Stimulated activated CD4-positive, alpha-beta T cell treated with anti-CD3 and anti-CD28 coated beads, Interleukin-2, amount 100 ng/mL, for 4 hours (primary cell): ENCODE data around the gene TANGO6.

Source experiments
- DNase-seq: peaks from one replicate; pipeline ENCODE4 v3.0.0-alpha.2; 2020; ENCODE audit warnings: low read depth

TANGO6 gene

DNA sequence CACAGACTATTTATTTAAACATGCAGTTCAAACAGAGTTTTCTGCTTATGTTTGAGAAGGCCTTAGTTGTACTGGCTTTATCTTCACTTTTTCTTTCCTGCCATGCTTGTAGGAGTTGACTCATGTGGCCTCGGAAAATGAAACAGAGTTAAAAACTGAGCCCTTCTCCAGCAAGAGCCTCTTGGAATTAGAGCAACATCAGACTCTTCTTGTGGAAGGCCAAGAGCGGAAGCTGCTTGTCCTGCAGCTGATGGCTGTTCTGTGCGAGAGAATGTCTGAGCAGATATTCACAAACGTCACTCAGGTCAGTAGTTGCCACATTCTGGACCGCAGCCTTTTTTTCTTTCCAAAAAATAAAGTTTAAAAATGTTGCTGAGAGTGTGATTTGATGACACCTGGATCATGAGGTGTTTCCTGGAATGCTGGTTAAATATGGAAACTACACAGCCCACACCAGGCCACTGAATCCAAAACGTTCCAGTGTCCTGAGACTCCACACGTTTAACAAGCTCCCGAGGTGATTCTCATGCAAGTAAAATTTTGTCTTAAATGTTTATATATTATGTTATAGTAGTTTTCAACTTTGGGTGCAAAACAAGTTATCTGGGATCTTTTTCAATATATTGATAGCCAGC is 65.9 kb downstream of the TANGO6 start:
- DNase-seq: no peak

DNA sequence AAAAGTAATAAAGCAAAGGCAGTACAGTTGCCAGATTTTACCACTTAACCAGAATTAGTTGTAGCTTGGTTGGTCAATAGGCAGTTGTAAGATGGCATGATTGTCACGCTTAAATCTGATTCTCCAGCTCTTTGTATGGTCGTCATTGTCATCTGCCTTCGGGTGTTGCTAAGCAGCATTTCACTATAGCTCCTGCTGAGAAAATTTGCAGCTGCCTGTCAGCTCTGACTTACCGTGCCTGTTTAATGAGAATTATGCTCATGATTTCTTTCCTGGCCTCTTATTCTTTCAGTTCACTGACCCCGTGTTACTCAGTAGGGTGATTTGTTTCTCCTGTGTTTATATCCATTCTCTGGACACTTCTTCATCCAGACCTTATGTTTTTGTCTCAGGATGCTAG is 66.7 kb downstream of the TANGO6 start:
- no peak for DNase-seq

DNA sequence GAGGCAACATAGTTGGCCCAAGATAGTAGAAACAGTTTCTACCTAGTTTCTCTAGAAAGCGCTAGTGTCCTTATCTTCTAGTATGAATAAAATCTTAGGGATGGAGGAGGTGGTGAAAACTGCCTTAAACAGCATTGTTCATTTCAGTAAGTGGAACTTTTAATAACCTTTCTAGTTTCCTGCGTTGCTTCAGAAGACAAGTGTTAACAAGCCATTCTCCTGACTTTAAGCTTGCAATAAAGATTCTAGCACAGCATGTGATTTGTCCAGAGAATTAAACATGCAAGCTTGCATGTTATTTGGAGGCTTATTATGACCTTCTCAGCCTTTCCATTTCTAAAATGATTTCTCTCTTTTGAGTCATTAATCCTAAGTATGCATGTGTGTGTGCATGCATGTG is 72.3 kb downstream of the TANGO6 start:
- no peak for DNase-seq

DNA sequence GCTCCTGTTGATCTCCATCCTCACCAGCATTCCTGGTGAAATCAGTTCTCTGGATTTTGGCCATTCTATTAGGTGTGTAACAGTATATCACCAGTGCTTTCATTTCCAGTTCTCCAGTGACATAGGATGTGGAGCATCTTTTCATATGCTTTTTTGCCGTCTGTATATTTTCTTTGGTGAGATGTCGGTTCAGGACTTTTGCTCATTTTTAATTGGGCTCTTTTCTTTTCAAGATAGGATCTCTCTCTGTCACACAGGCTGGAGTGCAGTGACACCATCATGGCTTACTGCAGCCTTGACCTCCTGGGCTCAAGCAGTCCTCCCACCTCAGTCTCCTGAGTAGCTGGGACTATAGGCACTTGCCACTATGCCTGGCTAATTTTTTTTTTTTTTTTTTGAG is 74.2 kb downstream of the TANGO6 start:
- no peak for DNase-seq

DNA sequence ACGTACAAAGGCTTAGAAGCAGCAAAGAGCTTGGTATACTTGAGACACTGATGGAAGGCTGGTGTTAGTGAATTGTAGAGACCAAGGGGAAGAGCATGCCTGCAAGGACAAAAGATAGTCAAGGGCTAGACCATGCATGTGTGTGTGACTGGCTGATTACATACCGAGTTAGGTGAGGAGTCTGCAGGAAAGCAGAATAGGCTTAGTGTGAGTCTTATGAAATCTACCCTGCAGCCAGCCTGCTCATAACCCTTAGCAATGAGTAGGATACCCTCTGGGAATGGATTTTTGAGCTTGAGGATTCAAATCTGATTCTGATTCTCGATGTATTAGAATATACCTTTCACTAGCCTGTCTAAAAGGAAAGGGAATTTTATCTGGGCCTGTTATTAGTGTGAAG is 77.0 kb downstream of the TANGO6 start:
- DNase-seq: no peak

DNA sequence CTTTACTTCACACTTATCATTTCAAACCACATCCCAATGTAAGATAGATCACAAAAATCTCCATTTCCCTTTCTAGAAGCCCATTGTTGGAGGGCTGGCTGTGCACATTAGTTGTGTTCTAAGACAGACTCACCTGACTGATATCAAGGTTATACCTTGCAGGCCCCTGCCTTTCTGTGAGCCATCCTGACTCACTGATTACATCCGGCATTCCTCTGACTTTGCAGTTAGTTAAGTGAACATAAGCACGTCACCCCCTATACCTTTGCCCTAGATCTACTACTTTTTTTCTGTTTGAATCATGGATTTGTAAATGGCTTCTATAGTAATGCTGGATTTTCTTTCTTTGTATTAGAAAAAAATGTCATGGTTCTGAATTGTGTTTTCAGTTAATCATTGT is 78.3 kb downstream of the TANGO6 start:
- DNase-seq: no peak

DNA sequence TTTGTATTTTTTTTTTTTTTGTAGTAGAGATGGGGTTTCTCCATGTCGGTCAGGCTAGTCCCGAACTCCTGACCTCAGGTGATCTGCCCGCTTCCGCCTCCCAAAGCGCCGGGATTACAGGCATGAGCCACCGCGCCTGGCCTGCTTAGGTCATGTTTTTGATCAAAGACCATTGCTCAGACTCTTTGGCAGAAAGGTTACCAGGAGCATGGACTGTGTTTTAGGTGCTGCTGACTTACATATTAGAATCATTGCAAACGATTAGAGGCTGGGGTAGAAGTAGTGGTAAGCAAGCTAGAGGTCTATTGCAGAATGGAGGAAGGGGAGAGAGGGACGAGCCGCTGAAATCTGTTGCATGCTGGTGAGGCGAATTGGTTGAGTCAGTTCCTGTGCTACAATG is 79.8 kb downstream of the TANGO6 start:
- no peak for DNase-seq

DNA sequence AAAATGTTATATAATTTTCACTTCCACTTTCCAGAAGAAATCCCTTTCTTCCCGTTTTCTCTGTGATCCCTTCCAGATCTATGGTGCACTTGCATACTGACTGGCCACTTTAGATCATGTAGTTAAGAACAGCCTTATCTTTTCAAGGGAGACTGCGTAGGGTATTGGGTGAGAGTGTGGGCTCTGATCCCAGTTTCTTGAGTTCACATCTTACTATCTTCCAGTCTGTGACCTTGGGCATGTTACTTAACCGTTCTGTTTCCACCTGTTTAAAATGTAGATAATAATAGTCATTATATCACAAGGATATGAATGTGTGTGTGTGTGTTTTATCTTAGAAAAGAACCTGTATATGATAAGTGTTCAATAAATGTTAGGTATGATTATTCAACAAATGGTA is 83.7 kb downstream of the TANGO6 start:
- no peak for DNase-seq

DNA sequence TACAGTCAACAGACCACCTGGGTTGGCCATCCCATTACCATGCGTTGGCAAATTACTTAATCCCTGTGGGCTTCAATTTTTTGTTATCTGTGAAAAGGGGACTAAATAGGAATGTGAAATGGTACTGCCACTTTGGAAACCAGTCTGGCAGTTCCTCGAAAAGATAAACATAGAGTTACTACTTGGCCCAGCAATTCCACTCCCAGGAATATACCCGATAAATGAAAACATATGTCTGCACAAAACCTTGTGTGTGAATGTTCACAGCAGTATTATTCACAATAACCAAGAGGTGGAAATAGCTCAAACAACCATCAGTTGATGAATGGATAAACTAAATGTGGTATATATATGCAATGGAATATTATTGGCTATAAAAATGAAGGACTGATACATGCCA is 87.9 kb downstream of the TANGO6 start:
- no peak for DNase-seq

DNA sequence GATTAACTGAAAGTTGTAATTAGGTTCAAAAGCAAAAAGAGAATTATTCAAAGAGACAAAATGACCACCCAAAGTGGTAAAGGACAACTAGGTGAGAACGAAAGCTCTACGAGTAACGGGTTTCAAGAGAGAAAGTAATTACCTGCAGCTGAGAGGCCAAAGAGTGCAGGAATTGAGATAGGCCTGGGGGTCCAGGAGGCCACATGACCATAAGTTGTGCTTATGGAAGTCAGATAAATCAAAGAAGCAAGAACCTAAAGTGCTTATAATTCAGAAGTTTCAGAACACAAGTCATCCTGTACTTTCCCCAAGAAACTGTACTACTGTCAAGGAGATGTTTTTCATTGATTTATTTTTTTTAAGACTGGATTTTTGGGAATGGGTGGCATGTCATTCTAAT is 91.1 kb downstream of the TANGO6 start:
- no peak for DNase-seq

DNA sequence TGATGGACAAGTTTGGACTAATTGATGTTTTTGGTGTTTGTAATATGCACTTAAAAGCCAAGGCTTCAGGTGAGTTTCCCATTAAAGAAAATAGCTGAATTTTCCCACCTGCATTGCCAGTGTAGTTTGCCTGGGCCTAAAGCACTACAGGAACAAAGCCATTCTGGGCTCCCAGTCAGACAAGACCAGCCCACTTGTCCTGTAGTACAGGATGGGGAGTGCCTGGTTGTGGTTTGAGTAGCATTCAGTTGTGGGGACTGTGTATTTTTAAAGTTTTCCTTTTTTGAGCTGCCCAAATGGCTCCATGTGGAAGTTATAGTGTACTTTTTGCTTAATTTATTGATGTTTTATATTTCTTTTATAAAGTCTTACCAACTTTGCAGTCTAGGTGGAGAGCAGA is 91.7 kb downstream of the TANGO6 start:
- DNase-seq: no peak

DNA sequence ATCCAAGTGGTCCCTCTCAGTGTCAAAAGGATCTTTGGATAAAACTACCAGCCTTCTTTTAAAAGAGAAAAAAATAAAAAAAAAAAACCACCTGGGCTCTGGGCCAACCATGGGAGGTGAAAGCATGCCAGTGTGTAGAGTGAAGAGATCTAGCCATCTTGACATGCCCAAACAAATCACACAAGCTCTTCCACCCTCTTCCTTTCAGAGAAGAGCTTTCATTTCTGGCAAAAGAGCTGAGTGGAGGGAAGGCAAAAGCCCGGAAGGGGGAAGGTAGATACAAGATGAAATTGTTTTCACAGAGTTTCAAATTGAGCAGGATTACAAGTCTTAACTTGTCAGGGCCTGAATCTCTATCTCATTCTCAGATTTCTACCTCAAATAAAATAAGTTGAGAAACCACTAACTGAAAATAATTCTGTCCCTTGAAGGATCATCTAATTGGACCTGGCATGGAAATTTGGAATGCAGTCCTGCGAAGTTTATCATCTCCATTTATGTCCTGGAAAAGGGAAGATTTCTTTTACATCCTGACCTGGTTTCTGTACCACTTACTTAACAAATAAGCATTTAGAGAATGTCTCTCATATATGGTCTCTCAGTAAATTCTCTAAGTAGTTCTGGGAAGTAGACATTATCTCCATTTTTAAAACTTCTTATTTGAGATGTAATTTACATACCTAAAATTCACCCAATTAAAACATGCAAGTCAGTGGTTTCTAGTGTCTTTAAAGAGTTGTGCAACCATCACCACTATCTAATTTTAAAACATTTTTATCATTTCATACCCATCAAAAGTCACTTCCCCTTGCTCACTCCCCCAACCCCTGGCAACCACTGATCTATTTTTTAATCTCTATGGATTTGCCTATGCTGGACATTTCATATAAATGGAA is 93.7 kb downstream of the TANGO6 start:
- DNase-seq: no peak

DNA sequence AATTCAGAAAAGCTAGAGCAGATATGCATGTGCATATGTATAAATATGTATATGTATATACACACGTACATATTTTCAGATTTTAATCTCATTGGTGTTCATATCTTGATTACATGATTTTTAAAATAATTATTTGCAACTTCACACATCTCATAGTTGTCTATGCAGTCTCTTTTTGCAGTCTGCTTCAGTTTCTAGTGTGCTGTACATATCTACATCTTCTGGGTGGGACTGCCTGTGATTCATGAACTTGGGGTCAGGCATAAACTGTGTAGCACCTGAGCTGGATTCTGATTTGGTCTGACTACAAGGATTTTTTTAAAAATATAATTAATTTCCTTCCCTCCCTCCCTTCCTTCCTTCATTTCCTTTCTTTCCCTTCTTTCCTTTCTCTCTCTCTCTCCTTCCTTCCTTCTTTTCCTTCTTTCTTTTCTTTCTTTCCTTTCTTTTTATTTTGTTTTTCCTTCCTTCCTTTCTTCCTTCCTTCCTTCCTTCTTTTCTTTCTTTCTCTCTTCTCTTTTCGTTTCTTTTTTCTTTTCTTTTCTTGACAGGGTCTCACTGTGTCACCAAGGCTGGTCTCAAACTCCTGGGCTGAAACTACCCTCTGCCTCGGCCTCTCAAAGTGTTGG is 96.5 kb downstream of the TANGO6 start:
- DNase-seq: no peak

DNA sequence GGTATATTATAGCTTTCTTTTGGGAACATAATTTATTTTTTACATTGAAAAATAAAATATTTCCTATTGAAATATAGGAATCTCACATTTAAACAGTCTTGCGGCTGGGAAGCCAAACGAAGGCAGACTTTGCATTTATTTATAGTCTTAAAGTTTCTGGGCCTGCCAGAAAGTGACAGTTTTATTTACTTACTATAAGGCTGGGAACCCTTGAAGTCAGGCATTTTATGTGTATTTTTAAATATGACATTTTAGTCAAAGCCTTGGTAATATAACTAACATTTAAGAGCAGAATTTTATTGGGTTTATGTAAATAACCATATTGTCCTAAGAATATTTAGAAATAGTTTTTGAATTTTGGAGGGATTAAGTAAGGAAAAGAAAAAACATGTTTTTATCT is 97.5 kb downstream of the TANGO6 start:
- DNase-seq: no peak

DNA sequence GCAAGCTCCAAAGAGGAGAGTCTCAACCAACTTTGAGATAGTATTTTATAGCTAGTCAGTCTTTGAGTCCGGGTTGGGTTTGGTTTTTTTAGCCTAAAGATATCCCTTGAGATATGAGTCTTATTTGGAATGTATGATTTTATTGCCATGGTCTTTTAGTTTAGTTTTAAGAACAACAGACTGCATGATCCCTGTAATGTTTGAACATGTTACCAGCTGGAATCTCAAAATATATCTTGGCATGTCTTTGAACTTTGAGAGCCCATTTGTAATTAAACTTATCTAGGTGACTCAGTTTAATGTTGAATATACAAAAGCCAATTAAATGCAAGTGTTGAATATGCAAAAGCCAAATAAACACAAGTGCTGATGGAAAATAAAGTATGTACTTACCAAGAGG is 100.6 kb downstream of the TANGO6 start:
- DNase-seq: no peak

DNA sequence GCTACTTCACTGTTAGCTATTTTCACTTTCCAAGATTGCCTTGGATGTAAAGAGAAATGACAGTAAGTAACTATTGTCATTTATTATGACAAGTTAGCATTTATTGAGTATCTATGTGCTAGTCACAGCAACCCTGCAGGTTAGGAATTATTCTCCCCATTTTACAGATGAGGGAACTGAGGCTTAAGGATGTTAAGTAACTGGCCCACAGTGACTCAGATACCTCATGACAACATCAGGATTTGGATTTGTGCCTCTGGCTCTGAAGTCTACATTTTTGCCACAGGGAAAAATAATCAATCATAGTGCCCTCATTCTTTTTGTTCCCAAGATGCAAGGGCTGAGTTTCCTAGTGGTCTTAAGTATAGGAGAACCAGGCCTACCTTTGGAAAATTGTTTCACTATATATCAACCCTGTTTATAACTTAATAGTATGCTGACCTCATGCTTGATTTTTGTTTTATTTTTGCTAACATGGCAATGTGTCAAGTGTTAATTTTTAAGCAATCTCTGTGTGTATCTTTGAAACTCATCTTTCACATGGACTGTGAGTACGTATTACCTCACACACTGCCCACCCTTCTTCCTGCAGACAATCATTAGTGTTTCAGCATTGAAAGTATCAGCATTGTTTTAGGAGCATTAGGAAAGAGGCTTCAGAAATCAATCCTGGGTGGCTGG is 105.0 kb downstream of the TANGO6 start:
- no peak for DNase-seq

DNA sequence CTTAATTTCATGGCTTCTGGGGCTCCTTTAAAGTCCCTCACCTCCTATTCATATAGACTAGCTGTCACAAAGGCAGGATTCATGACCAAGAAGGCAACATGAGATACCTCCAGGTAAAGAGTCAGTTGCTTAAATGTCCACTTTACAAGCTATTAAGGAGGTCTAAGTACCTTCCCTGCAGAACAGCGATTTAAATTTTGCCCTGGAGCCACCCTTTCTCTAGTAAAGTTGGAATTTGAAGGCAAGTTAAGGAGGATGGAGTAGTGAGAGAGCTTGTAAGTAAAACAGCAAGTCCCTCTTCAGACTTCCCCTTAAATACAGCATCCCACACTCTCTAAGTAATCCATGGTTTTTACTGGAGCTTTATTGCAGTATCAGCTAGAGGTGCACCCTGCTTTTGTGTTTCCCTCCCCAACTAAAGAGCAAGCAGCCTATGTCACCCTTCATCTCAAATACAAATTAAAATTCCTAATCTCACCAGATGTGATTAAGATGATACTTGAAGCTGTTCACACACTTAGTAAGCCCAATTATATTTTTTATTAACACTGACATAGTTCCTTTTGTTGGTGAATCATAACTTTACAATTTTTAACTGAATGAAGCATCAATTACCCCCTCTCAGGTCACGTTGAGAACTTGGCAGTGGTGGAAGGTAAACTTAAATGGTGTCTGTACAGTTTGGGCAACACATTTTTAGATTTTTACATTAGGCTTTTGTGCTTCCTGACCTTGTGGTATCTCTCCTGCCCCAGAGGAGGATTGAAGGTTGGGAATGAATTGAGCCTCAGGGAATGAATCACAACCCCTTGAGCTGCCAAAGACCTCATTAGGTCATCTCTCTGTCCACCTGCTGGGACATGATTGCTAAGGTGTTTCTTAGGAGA is 108.9 kb downstream of the TANGO6 start:
- DNase-seq: no peak

DNA sequence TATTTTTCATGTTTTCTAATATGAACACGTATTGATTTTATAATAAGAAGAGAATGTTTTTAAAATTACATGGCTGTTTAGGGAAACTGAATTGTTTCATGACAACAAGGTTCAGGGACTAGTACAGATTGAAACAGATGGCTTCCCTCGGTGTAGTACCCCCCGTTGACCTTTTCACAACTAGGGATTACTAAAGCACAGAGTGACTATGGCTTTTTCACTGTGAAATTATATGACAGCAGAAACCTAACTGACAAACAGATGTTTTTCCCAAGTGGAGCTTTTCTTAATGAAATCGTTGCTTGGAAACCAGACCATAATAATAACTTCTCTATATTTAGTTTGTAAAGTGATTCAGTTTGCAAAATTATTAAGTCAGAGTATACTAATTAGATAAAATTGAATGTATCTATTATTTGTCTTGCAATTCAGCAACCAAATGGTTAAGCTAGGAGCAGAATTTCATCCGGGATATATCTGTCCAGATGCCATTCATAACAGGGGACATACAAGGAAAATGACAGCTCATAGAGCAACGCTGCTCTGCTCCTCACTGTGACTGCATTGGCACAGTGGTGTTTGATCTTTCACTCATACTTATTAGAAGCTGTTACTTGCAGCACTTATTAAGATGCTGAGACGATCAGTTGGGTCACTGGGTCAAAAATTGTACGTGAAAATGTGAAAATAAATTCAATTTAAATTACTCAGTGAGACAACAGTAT is 111.7 kb downstream of the TANGO6 start:
- DNase-seq: no peak

DNA sequence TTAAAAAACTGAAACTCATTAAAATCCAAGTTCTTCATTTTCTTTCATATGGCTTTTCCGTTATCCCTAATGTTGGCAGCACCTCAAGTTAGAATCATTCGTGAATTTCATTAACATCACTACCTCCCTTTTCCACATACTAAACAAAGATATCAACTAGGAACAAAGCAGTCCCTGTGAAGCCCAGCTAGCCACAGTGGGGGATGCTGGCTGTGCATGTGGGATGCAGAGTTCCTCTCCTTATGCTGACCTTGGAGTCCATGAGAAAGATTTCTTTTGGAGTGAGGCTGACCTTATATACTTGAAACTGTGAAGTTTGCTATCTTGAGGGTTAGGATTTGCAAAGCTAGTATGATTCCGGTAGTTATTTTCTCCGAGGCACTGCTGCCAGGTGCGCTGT is 117.6 kb downstream of the TANGO6 start:
- DNase-seq: no peak

DNA sequence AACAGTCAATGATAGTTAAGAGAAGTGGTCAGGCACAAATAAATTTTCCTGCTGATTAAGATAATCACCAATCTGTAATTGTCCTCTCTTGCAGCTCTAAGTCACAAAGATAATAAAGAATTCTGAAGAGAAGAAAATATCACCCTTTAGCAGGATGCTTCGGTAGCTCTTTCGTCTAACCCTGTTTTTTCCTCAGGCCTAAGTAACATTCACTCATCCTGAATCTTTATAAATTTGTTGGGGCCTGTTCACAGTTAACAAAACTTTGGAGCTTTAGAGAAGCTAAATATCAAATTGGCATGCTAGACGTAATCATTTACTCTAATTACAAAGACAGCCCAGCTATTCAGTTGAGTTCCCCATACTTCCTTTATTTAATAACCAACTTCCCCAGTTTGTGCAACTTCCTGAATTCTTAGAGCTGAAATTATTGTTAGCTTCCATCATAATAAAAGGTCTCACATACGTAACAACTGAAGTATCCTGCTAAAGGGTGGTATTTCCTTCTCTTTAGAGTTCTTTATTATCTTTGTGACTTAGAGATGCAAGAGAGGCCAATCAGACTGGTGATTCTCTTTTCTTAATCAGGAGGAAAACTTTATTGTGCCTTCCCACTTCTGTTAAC is 118.6 kb downstream of the TANGO6 start:
- no peak for DNase-seq

DNA sequence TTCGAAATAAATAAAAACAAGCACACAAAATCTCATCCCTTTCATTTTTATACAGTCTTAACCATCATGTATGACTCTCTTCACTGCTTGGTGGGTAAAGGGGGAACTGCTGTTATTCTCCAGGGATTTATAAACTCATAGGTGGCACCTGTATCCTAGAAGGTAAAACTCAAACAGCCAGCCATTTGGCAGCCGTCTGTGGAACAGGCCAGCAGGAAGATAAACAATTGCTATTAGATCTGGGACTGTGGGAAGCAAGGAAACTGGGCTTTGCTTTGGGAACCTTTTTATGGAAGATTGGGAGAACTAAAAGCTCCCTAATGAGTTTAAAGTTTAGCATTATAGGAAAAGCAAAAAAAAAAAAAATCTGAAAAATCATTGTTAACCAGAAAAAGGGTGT is 126.0 kb downstream of the TANGO6 start:
- no peak for DNase-seq
